Neural crest cell (in vitro differentiated cells): ENCODE measurements around the gene NEURL3. TPM values are rescaled to one million over a fixed set of nuclear protein-coding genes. Genes with fewer than 3 reads are reported as not detected.
A peak's percentile ranks its signal among the peaks of the same experiment; 100 is the strongest.

Experiments
- DNase-seq: peaks from one replicate; pipeline ENCODE4 v3.0.0; 2021; ENCODE audit warnings: low read depth, mixed read lengths, low spot score
- H3K27ac Mint-ChIP-seq: one replicate; pipeline ENCODE4 v1.8.0; 2021; ENCODE audit warnings: mild to moderate bottlenecking, mixed read lengths; ENCODE audit not compliant: unreplicated experiment
- H3K27me3 Mint-ChIP-seq: 2 replicates; pipeline ENCODE4 v1.8.0; 2021; ENCODE audit warnings: low read depth, mild to moderate bottlenecking, mixed read lengths
- H3K36me3 Mint-ChIP-seq: 2 replicates; pipeline ENCODE4 v1.8.0; 2021; ENCODE audit warnings: low read depth, mild to moderate bottlenecking, mixed read lengths
- H3K4me1 Mint-ChIP-seq: 2 replicates; pipeline ENCODE4 v1.8.0; 2021; ENCODE audit warnings: mixed read lengths
- H3K4me3 Mint-ChIP-seq: one replicate; pipeline ENCODE4 v1.8.0; 2021; ENCODE audit warnings: mild to moderate bottlenecking, mixed read lengths
- H3K9me3 Mint-ChIP-seq: 2 replicates; pipeline ENCODE4 v1.8.0; 2021; ENCODE audit warnings: mixed read lengths
- CTCF ChIP-seq: fragments of 200-600 bp; sonication (generic); conservative IDR thresholded peaks from 2 replicates; pipeline ENCODE4 v1.5.0; 2021; ENCODE audit warnings: antibody characterized with exemption, mild to moderate bottlenecking
- total RNA-seq: library from RNA; stranded (reverse); gene quantifications from 2 replicates; pipeline ENCODE4 v1.2.1, GENCODE V29; 2021

NEURL3 gene
- total RNA-seq, 1 donor from 2014 or later: 0.21 TPM

- Mint-ChIP-seq H3K9me3 (no peaks in the 10 kb centered on the region), H3K4me1 (peaks cover 35% of the 10 kb centered on the region), H3K36me3 (no peaks in the 10 kb centered on the region), H3K27me3 (no peaks in the 10 kb centered on the region), H3K27ac (no peak overlapping the region), H3K4me3 (peak overlapping the region; percentile 90)
- DNase-seq: no peak
- no peak for TF ChIP-seq CTCF
Observed at GRCh38 chr2:96537734-96538486, 32.8 kb upstream of the NEURL3 start.

- DNase-seq: peak; percentile 36
- H3K4me1 Mint-ChIP-seq: peaks cover 41% of the 10 kb centered on the region
- H3K27ac Mint-ChIP-seq: peak overlapping the region; percentile 67
- H3K4me3 Mint-ChIP-seq: peak overlapping the region; percentile 90
- no peaks in the 10 kb centered on the region for H3K36me3 Mint-ChIP-seq
- no peak for TF ChIP-seq CTCF
- H3K27me3 Mint-ChIP-seq: no peaks in the 10 kb centered on the region
- H3K9me3 Mint-ChIP-seq: no peaks in the 10 kb centered on the region
Observed at GRCh38 chr2:96537066-96537733, 32.0 kb upstream of the NEURL3 start.

GRCh38 chr2:96536445-96537065 is 31.4 kb upstream of the NEURL3 start, which contains the start of gene ARID5A:
ARID5A (plus strand) TSS chr2:96536752; CDS start chr2:96536827, 75 bp downstream.
- TF ChIP-seq CTCF: peak; percentile 54
- Mint-ChIP-seq H3K27ac (peak within 1 kb of the TSS; percentile 67), H3K36me3 (no peaks in the 10 kb centered on the region), H3K4me1 (peaks cover 45% of the 10 kb centered on the region), H3K27me3 (no peaks in the 10 kb centered on the region), H3K4me3 (peak within 1 kb of the TSS; percentile 90), H3K9me3 (no peaks in the 10 kb centered on the region)
- DNase-seq: peak; percentile 84

GRCh38 chr2:96535331-96535730 is 30.2 kb upstream of the NEURL3 start:
- no peak for TF ChIP-seq CTCF
- H3K36me3 Mint-ChIP-seq: no peaks in the 10 kb centered on the region
- no peak for DNase-seq
- peaks cover 44% of the 10 kb centered on the region for H3K4me1 Mint-ChIP-seq
- H3K9me3 Mint-ChIP-seq: no peaks in the 10 kb centered on the region
- no peak overlapping the region for H3K27ac Mint-ChIP-seq
- H3K27me3 Mint-ChIP-seq: no peaks in the 10 kb centered on the region
- peak overlapping the region; percentile 17 for H3K4me3 Mint-ChIP-seq

- no peak for TF ChIP-seq CTCF
- H3K27me3 Mint-ChIP-seq: no peaks in the 10 kb centered on the region
- peaks cover 38% of the 10 kb centered on the region for H3K4me1 Mint-ChIP-seq
- DNase-seq: no peak
- H3K9me3 Mint-ChIP-seq: no peaks in the 10 kb centered on the region
- peak overlapping the region; percentile 22 for H3K4me3 Mint-ChIP-seq
- no peak overlapping the region for H3K27ac Mint-ChIP-seq
- H3K36me3 Mint-ChIP-seq: no peaks in the 10 kb centered on the region
Observed at GRCh38 chr2:96534701-96535181, 29.6 kb upstream of the NEURL3 start.
